GM12874 (cell line): ENCODE measurements around the gene ATXN1.

Source experiments
- TF ChIP-seq, protein P1 (sequence below): IDR thresholded peaks from 2 replicates; pipeline ENCODE4 v1.5.1; 2011; ENCODE audit warnings: low read depth, mild to moderate bottlenecking, control low read depth, low read length, moderate library complexity; ENCODE audit not compliant: insufficient read depth

Gene ATXN1

DNA sequence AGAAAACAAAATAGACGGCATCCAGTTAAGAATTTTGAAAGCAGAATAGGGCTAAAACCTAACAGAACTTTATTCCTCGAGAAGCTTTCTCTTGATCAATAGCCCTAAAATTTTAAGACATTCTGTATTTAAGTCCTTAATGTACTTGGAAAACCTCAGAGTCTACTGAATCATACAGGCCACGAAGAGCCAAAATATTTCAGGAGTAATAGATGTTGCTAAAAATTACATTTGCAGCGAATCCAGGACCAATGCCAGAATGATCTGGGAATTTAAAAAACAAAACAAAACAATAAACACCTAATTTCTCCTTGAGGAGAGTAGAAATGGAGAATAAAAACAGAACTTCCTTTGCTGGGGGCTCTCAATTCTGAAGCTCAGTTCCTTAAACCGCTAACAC, 23.3 kb downstream of the ATXN1 start:
- TF ChIP-seq, protein P1, sequence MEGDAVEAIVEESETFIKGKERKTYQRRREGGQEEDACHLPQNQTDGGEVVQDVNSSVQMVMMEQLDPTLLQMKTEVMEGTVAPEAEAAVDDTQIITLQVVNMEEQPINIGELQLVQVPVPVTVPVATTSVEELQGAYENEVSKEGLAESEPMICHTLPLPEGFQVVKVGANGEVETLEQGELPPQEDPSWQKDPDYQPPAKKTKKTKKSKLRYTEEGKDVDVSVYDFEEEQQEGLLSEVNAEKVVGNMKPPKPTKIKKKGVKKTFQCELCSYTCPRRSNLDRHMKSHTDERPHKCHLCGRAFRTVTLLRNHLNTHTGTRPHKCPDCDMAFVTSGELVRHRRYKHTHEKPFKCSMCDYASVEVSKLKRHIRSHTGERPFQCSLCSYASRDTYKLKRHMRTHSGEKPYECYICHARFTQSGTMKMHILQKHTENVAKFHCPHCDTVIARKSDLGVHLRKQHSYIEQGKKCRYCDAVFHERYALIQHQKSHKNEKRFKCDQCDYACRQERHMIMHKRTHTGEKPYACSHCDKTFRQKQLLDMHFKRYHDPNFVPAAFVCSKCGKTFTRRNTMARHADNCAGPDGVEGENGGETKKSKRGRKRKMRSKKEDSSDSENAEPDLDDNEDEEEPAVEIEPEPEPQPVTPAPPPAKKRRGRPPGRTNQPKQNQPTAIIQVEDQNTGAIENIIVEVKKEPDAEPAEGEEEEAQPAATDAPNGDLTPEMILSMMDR: no peak

DNA sequence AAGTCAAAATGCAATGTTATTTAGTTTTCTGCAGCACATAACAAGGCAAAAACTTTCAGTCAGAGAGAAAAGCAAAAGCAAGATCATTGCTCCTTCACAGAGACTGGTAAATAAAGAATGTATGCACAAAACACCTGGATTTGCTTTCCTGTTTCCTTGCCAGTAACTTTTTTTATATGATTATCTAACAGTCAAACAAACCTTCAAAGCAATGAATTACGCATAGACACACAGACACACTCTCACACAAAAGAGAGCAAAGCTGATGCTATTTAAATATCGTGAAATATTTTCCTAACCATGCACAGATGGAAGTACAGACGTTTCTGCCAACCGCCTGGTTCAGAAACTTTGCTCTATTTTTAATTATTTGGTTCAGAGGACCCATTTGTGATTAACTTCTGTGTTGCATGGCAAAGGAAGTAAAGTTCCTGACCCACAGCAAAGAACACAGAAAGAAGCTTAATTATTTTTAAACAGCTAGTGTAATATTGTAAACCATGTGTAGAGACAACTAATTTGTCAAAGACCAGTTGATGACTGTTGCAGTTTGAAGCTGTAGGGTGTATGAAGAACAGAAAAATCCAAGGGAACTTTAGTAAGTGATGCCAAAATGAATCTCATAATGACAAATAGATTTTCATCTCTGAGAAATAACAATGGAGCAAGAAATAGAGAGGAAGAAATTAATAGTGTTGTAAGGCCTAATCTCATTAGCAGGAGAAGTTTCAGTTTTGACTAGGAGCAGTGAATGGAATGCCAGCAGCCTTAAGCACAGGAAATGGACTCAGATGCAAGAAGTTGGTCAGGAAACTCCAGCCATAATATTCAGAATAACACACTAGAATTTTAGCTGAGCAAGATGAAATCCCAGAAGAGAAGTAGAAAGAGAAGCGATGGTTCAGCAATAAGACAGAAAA, 24.1 kb downstream of the ATXN1 start:
- TF ChIP-seq, protein P1: no peak

DNA sequence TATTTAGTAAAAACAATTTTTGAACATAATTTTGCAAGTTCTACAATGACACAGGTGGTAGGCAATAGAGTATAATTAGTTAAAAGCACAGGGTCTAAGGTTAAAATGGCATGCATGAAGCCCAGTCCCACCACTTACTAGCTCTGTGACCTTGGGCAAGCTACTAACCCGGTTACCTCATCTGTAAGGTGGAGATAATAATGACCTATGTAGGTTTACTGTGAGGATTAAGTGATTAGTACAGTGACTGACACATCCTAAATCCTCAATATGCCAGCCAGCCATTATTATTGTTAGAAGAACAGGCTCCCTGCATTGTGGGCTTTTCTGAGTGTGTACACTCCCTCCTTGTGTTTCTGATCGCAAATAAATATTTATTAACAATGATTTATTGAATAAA, 26.2 kb downstream of the ATXN1 start:
- TF ChIP-seq, protein P1: no peak

DNA sequence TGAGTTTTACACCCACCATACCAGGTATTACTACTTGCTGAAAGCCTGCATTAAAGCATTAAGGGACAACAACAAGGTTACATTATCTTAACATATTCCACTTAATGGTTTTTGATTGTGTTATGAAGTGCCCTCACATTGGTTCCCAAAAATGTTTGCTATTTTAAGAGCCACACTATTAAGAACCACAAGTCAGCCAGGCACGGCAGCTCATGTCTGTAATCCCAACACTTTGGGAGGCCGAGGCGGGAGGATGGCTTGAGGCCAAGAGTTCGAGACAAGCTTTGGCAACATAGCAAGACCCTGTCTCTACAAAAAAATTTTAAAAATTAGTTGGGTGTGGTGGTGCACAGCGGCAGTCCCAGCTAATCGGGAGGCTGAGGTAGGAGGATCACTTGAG, 28.2 kb downstream of the ATXN1 start:
- TF ChIP-seq, protein P1: no peak

GRCh38 chr6:16731478-16732051, 29.7 kb downstream of the ATXN1 start:
- TF ChIP-seq, protein P1: no peak

DNA sequence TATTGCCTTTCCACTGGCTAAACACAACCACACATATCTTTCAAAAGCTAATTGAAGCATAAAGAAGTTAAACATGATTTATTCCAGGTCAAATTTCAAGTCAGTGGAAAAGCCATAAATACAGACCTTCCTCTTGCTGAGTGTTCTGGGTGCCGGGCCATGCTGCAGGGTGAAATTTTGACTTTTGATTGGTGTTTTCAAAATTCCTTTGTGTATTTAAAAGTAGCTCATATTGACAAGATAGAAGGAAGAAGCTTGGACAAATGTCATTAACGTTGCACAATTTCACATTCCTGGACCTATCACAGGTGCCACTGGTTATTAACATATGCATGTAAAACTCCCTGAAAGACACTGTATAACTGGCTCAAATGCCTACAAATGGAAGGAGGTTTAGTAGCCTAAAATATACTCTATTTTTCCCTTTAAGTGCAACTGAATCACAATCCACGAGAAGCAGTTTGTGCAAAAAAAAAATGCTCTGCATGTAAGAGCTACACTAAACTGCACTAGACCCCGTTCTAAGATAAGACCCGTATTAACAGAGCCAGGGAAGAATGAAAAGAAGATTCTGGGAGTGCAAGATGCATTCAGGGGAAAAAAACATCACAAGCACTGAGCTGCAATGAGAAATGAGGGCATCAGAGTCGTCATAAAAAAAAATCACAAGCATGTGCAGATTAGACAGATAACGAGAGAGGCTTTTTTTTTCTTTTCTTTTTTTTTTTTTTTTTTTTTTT, 30.4 kb downstream of the ATXN1 start:
- TF ChIP-seq, protein P1: no peak

GRCh38 chr6:16729744-16730143, 31.5 kb downstream of the ATXN1 start:
- TF ChIP-seq, protein P1: no peak
